GM12891 (cell line): ENCODE measurements around the gene SERBP1.

Source experiments
- PAX5 ChIP-seq: IDR thresholded peaks from 2 replicates; pipeline ENCODE4 v1.6.1; 2011; ENCODE audit warnings: low read length, moderate library complexity, mild to moderate bottlenecking; ENCODE audit not compliant: insufficient read depth, severe bottlenecking
- POLR2A ChIP-seq: IDR thresholded peaks from 2 replicates; pipeline ENCODE4 v1.6.1; 2011; ENCODE audit warnings: low read depth, low read length, control low read depth
- POLR2AphosphoS5 ChIP-seq: IDR thresholded peaks from 2 replicates; pipeline ENCODE4 v1.6.1; 2011; ENCODE audit warnings: low read depth, low read length, control low read depth
- POU2F2 ChIP-seq: IDR thresholded peaks from 2 replicates; pipeline ENCODE4 v1.6.1; 2011; ENCODE audit warnings: low read depth, mild to moderate bottlenecking, control low read depth, low read length, moderate library complexity
- TAF1 ChIP-seq: IDR thresholded peaks from 2 replicates; pipeline ENCODE4 v1.6.1; 2011; ENCODE audit warnings: low read depth, low read length, control low read depth

GRCh38 chr1:67371043-67371442, 59.2 kb downstream of the SERBP1 start:
- TF ChIP-seq TAF1 (no peak), POLR2AphosphoS5 (no peak), POLR2A (no peak), PAX5 (no peak), POU2F2 (no peak)
